ENCODE results near the gene CSF2RB. TPM values are rescaled to one million over a fixed set of nuclear protein-coding genes. Genes with fewer than 3 reads are reported as not detected.

Gene CSF2RB
- total and polyA plus RNA-seq, 2 of the 13 experiments (the other 11 are each of a cell fraction or from before 2014, with no cell fraction given): not detected

DNA sequence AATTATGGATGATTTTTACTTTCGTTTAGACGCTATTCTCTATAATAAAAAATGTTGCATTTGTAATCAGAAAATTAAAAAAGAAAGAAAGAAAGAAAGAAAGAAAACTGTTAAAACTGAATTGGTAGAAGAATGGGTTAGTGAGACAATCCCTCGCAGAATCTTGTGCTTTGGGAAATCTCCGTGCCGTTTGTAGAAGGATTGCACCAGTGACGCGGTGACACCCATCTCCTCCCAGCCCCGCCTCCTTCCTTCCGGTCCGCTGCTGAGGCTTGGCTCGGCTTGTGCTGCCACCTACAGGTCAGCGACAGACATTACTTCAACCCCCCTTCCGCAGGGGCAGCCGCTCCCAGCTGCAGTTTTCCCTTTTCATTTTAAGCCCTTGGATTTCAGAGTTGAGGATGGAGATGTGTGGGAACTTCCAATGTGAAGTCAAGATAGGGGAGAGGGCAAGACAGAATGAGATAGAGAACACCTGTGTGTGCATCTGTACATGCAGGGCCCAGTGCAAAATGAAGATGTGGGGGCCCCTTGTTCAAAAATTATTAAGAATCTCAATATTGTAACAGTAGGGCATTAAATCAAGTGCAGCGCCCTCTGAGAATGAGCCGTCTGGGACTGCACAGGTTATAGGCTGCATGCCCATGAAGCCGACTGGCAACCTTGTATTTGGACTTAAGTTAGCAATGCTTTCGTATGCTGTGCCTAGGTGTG is 64.7 kb downstream of the CSF2RB start (continued):
- TF ChIP-seq, protein P1, sequence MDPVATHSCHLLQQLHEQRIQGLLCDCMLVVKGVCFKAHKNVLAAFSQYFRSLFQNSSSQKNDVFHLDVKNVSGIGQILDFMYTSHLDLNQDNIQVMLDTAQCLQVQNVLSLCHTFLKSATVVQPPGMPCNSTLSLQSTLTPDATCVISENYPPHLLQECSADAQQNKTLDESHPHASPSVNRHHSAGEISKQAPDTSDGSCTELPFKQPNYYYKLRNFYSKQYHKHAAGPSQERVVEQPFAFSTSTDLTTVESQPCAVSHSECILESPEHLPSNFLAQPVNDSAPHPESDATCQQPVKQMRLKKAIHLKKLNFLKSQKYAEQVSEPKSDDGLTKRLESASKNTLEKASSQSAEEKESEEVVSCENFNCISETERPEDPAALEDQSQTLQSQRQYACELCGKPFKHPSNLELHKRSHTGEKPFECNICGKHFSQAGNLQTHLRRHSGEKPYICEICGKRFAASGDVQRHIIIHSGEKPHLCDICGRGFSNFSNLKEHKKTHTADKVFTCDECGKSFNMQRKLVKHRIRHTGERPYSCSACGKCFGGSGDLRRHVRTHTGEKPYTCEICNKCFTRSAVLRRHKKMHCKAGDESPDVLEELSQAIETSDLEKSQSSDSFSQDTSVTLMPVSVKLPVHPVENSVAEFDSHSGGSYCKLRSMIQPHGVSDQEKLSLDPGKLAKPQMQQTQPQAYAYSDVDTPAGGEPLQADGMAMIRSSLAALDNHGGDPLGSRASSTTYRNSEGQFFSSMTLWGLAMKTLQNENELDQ (CRISPR knock-in tag; IDR thresholded peaks at IDR 0.05; ENCODE audit: borderline replicate concordance): no peak
- TF ChIP-seq, protein P2, sequence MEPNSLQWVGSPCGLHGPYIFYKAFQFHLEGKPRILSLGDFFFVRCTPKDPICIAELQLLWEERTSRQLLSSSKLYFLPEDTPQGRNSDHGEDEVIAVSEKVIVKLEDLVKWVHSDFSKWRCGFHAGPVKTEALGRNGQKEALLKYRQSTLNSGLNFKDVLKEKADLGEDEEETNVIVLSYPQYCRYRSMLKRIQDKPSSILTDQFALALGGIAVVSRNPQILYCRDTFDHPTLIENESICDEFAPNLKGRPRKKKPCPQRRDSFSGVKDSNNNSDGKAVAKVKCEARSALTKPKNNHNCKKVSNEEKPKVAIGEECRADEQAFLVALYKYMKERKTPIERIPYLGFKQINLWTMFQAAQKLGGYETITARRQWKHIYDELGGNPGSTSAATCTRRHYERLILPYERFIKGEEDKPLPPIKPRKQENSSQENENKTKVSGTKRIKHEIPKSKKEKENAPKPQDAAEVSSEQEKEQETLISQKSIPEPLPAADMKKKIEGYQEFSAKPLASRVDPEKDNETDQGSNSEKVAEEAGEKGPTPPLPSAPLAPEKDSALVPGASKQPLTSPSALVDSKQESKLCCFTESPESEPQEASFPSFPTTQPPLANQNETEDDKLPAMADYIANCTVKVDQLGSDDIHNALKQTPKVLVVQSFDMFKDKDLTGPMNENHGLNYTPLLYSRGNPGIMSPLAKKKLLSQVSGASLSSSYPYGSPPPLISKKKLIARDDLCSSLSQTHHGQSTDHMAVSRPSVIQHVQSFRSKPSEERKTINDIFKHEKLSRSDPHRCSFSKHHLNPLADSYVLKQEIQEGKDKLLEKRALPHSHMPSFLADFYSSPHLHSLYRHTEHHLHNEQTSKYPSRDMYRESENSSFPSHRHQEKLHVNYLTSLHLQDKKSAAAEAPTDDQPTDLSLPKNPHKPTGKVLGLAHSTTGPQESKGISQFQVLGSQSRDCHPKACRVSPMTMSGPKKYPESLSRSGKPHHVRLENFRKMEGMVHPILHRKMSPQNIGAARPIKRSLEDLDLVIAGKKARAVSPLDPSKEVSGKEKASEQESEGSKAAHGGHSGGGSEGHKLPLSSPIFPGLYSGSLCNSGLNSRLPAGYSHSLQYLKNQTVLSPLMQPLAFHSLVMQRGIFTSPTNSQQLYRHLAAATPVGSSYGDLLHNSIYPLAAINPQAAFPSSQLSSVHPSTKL (CRISPR knock-in tag; IDR thresholded peaks at IDR 0.05): 0 out of 2 replicates have a peak, but pooled peaks have one; percentile 15
- TF ChIP-seq ZNF264 (CRISPR knock-in tag; IDR thresholded peaks at IDR 0.05): no peak
- no peak for TF ChIP-seq ZNF30 (CRISPR knock-in tag; IDR thresholded peaks at IDR 0.05)
- no peak for TF ChIP-seq SP1 (IDR thresholded peaks at IDR 0.05)
- TF ChIP-seq SP1 (CRISPR knock-in tag; IDR thresholded peaks at IDR 0.05): peak; percentile 60; the same call in 1 of the 2 replicates
- no peak for TF ChIP-seq PAF1 (CRISPR knock-in tag; IDR thresholded peaks at IDR 0.05)
- TF ChIP-seq RNF219 (CRISPR knock-in tag; IDR thresholded peaks at IDR 0.05): no peak
- TF ChIP-seq, protein P3, sequence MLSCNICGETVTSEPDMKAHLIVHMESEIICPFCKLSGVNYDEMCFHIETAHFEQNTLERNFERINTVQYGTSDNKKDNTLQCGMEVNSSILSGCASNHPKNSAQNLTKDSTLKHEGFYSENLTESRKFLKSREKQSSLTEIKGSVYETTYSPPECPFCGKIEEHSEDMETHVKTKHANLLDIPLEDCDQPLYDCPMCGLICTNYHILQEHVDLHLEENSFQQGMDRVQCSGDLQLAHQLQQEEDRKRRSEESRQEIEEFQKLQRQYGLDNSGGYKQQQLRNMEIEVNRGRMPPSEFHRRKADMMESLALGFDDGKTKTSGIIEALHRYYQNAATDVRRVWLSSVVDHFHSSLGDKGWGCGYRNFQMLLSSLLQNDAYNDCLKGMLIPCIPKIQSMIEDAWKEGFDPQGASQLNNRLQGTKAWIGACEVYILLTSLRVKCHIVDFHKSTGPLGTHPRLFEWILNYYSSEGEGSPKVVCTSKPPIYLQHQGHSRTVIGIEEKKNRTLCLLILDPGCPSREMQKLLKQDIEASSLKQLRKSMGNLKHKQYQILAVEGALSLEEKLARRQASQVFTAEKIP (CRISPR knock-in tag; IDR thresholded peaks at IDR 0.05; ENCODE audit: borderline replicate concordance): no peak
- no peak for TF ChIP-seq KDM5A (IDR thresholded peaks at IDR 0.05; ENCODE audit: borderline replicate concordance, low read length)
- TF ChIP-seq ZBTB20 (CRISPR knock-in tag; IDR thresholded peaks at IDR 0.05; ENCODE audit: borderline replicate concordance, low read depth): no peak
- TF ChIP-seq PLSCR1 (CRISPR knock-in tag; IDR thresholded peaks at IDR 0.05; ENCODE audit: borderline replicate concordance): no peak
- TF ChIP-seq, protein P4, sequence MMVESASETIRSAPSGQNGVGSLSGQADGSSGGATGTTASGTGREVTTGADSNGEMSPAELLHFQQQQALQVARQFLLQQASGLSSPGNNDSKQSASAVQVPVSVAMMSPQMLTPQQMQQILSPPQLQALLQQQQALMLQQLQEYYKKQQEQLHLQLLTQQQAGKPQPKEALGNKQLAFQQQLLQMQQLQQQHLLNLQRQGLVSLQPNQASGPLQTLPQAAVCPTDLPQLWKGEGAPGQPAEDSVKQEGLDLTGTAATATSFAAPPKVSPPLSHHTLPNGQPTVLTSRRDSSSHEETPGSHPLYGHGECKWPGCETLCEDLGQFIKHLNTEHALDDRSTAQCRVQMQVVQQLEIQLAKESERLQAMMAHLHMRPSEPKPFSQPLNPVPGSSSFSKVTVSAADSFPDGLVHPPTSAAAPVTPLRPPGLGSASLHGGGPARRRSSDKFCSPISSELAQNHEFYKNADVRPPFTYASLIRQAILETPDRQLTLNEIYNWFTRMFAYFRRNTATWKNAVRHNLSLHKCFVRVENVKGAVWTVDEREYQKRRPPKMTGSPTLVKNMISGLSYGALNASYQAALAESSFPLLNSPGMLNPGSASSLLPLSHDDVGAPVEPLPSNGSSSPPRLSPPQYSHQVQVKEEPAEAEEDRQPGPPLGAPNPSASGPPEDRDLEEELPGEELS (CRISPR knock-in tag; IDR thresholded peaks at IDR 0.05): no peak
- TF ChIP-seq ZNF234 (CRISPR knock-in tag; conservative IDR thresholded peaks at IDR 0.05): no peak
- TF ChIP-seq SMAD9 (CRISPR knock-in tag; IDR thresholded peaks at IDR 0.05): no peak
- no peak for TF ChIP-seq RFX3 (CRISPR knock-in tag; IDR thresholded peaks at IDR 0.05)

Data from HepG2 (cell line).